ENCODE measurements around the gene POLH.

- TF ChIP-seq CTCF (conservative IDR thresholded peaks at IDR 0.05; ENCODE audit: low read depth, low read length) (no peak), EZH2 (IDR thresholded peaks at IDR 0.05; ENCODE audit: borderline replicate concordance, low read depth, low read length, poor library complexity, severe bottlenecking) (no peak)
These were observed 32.8 kb downstream of the POLH start for GRCh38 chr6:43608807-43609206.
